Urinary bladder (tissue), 4 donors: ENCODE data around the gene RFX1. TPM values are rescaled to one million over a fixed set of nuclear protein-coding genes. Genes with fewer than 3 reads are reported as not detected.
"Not testable (repeated sequence)": the region's sequence is repeated elsewhere in the genome, so short reads cannot be mapped to it uniquely, and the experiment has no call there.

ENCODE experiments used
- DNase-seq: peaks from one replicate; pipeline ENCODE4 v3.0.0-alpha.2; 2015; ENCODE audit errors: extremely low spot score
- H3K27ac ChIP-seq: one replicate; pipeline ENCODE4 v1.5.1; 2013; ENCODE audit warnings: low read depth, mild to moderate bottlenecking, moderate library complexity
- H3K36me3 ChIP-seq: one replicate; pipeline ENCODE4 v1.6.1; 2013; ENCODE audit warnings: mild to moderate bottlenecking, moderate library complexity; ENCODE audit not compliant: insufficient read depth
- H3K4me1 ChIP-seq: one replicate; pipeline ENCODE4 v1.6.1; 2013; ENCODE audit warnings: mild to moderate bottlenecking, moderate library complexity; ENCODE audit not compliant: insufficient read depth
- H3K4me3 ChIP-seq: one replicate; pipeline ENCODE4 v1.5.1; 2013; ENCODE audit warnings: low read depth, low read length
- whole genome bisulfite sequencing: extraction: QIAGEN DNeasy Blood & Tissue Kit; methylation state at CpG from one replicate; pipeline ENCODE4 v1.1.7; 2013; 5-methylcytosine and 5-hydroxymethylcytosine counted together
- polyA plus RNA-seq: library from polyadenylated mRNA; stranded (reverse); fragments of 200-250 nt; gene quantifications from one replicate; pipeline ENCODE4 v1.2.3, GENCODE V29; 2013
- total RNA-seq: library from RNA; depleted of rRNA; stranded (reverse); fragments of >200 nt; gene quantifications from one replicate; pipeline ENCODE4 v1.2.3, GENCODE V29; 2014
- donor health status: healthy with polysubstance abuse.
- donor health status: healthy.

RFX1 gene
- total and polyA plus RNA-seq, 2 donors: 2.9 to 8.1 TPM

- no peaks in the 10 kb centered on the region for H3K4me1 ChIP-seq
- WGBS: 90% methylated on average over 17 of the region's 17 CpGs
- H3K36me3 ChIP-seq: peaks cover 6% of the 10 kb centered on the region
- DNase-seq: no peak
- no peak overlapping the region for H3K4me3 ChIP-seq
- H3K27ac ChIP-seq: no peak overlapping the region
These were observed 76.2 kb downstream of the RFX1 start for GRCh38 chr19:13929956-13930355.

GRCh38 chr19:13929340-13929739 lies 76.8 kb downstream of the RFX1 start:
- WGBS: 82% methylated on average over 12 of the region's 12 CpGs
- Histone ChIP-seq H3K36me3 (peaks cover 6% of the 10 kb centered on the region), H3K4me3 (no peak overlapping the region), H3K27ac (no peak overlapping the region), H3K4me1 (no peaks in the 10 kb centered on the region)
- DNase-seq: no peak

GRCh38 chr19:13926715-13927114 lies 79.4 kb downstream of the RFX1 start:
- no peaks in the 10 kb centered on the region for H3K4me1 ChIP-seq
- H3K27ac ChIP-seq: no peak overlapping the region
- H3K36me3 ChIP-seq: peaks cover 9% of the 10 kb centered on the region
- WGBS: 84% methylated on average over 8 of the region's 8 CpGs
- no peak overlapping the region for H3K4me3 ChIP-seq
- no peak for DNase-seq

- no peak for DNase-seq
- Histone ChIP-seq H3K4me1 (no peaks in the 10 kb centered on the region), H3K36me3 (peaks cover 9% of the 10 kb centered on the region), H3K27ac (no peak overlapping the region), H3K4me3 (no peak overlapping the region)
- WGBS: 79% methylated on average over 4 of the region's 4 CpGs
These were observed 80.1 kb downstream of the RFX1 start for GRCh38 chr19:13926010-13926409.

GRCh38 chr19:13923194-13923987 lies 82.7 kb downstream of the RFX1 start:
- no peak overlapping the region for H3K27ac ChIP-seq
- peaks cover 16% of the 10 kb centered on the region for H3K36me3 ChIP-seq
- H3K4me3 ChIP-seq: no peak overlapping the region
- 94% methylated on average over 28 of the region's 28 CpGs for WGBS
- no peaks in the 10 kb centered on the region for H3K4me1 ChIP-seq
- no peak for DNase-seq

GRCh38 chr19:13922118-13922517 lies 84.0 kb downstream of the RFX1 start:
- not testable (repeated sequence) for H3K27ac ChIP-seq, H3K4me3 ChIP-seq, H3K4me1 ChIP-seq, DNase-seq
- H3K36me3 ChIP-seq: peaks cover 14% of the 10 kb centered on the region
- 98% methylated on average over 6 of the region's 6 CpGs for WGBS

- 82% methylated on average over 2 of the region's 2 CpGs for WGBS
- Histone ChIP-seq H3K4me3 (no peak overlapping the region), H3K36me3 (peaks cover 14% of the 10 kb centered on the region)
These were observed 85.0 kb downstream of the RFX1 start for GRCh38 chr19:13920940-13921747.

GRCh38 chr19:13920524-13920923 lies 85.6 kb downstream of the RFX1 start:
- DNase-seq: no peak
- no peak overlapping the region for H3K27ac ChIP-seq
- WGBS: 99% methylated on average over 11 of the region's 11 CpGs
- H3K4me3 ChIP-seq: no peak overlapping the region
- peaks cover 14% of the 10 kb centered on the region for H3K36me3 ChIP-seq
- no peaks in the 10 kb centered on the region for H3K4me1 ChIP-seq

More at GRCh38 chr19:13920940-13921747, 85.0 kb downstream of the RFX1 start:
- H3K27ac ChIP-seq: no peak overlapping the region
- DNase-seq: no peak
- H3K4me1 ChIP-seq: no peaks in the 10 kb centered on the region

- 89% methylated on average over 34 of the region's 34 CpGs for WGBS
- H3K36me3 ChIP-seq: peaks cover 14% of the 10 kb centered on the region
- no peaks in the 10 kb centered on the region for H3K4me1 ChIP-seq
- no peak overlapping the region for H3K4me3 ChIP-seq
- no peak overlapping the region for H3K27ac ChIP-seq
- DNase-seq: no peak
These were observed 87.3 kb downstream of the RFX1 start for GRCh38 chr19:13918726-13919411.

- Histone ChIP-seq H3K36me3 (peaks cover 11% of the 10 kb centered on the region), H3K4me3 (no peak overlapping the region), H3K4me1 (no peaks in the 10 kb centered on the region), H3K27ac (no peak overlapping the region)
- DNase-seq: no peak
- 84% methylated on average over 14 of the region's 14 CpGs for WGBS
These were observed 88.2 kb downstream of the RFX1 start for GRCh38 chr19:13917888-13918406.

GRCh38 chr19:13914777-13915176 lies 91.3 kb downstream of the RFX1 start:
- 86% methylated on average over 3 of the region's 3 CpGs for WGBS
- DNase-seq: no peak
- Histone ChIP-seq H3K4me1 (no peaks in the 10 kb centered on the region), H3K4me3 (no peak overlapping the region), H3K36me3 (peaks cover 8% of the 10 kb centered on the region), H3K27ac (no peak overlapping the region)

GRCh38 chr19:13913352-13913751 lies 92.8 kb downstream of the RFX1 start:
- Histone ChIP-seq H3K4me3 (no peak overlapping the region), H3K36me3 (peaks cover under 1% of the 10 kb centered on the region), H3K4me1 (no peaks in the 10 kb centered on the region), H3K27ac (no peak overlapping the region)
- 95% methylated on average over 17 of the region's 17 CpGs for WGBS
- DNase-seq: no peak
